ENCODE results near the gene SORBS1.

Gene SORBS1

GRCh38 chr10:95296764-95297163, 264.4 kb downstream of the SORBS1 start (continued):
- TF ChIP-seq, protein P1, sequence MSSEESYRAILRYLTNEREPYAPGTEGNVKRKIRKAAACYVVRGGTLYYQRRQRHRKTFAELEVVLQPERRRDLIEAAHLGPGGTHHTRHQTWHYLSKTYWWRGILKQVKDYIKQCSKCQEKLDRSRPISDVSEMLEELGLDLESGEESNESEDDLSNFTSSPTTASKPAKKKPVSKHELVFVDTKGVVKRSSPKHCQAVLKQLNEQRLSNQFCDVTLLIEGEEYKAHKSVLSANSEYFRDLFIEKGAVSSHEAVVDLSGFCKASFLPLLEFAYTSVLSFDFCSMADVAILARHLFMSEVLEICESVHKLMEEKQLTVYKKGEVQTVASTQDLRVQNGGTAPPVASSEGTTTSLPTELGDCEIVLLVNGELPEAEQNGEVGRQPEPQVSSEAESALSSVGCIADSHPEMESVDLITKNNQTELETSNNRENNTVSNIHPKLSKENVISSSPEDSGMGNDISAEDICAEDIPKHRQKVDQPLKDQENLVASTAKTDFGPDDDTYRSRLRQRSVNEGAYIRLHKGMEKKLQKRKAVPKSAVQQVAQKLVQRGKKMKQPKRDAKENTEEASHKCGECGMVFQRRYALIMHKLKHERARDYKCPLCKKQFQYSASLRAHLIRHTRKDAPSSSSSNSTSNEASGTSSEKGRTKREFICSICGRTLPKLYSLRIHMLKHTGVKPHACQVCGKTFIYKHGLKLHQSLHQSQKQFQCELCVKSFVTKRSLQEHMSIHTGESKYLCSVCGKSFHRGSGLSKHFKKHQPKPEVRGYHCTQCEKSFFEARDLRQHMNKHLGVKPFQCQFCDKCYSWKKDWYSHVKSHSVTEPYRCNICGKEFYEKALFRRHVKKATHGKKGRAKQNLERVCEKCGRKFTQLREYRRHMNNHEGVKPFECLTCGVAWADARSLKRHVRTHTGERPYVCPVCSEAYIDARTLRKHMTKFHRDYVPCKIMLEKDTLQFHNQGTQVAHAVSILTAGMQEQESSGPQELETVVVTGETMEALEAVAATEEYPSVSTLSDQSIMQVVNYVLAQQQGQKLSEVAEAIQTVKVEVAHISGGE (tag by site-specific recombination; conservative IDR thresholded peaks at IDR 0.05; ENCODE audit: low read depth) = no peak
- TF ChIP-seq SCRT1 (tag by site-specific recombination; IDR thresholded peaks at IDR 0.05; ENCODE audit: borderline replicate concordance) = peak; percentile 58; the same call in 1 of the 2 replicates
- no peak for TF ChIP-seq ZNF350 (tag by site-specific recombination; IDR thresholded peaks at IDR 0.05)
- no peak for TF ChIP-seq PRDM4 (tag by site-specific recombination; IDR thresholded peaks at IDR 0.05)
- TF ChIP-seq ZNF747 (tag by site-specific recombination; IDR thresholded peaks at IDR 0.05) = no peak

DNA sequence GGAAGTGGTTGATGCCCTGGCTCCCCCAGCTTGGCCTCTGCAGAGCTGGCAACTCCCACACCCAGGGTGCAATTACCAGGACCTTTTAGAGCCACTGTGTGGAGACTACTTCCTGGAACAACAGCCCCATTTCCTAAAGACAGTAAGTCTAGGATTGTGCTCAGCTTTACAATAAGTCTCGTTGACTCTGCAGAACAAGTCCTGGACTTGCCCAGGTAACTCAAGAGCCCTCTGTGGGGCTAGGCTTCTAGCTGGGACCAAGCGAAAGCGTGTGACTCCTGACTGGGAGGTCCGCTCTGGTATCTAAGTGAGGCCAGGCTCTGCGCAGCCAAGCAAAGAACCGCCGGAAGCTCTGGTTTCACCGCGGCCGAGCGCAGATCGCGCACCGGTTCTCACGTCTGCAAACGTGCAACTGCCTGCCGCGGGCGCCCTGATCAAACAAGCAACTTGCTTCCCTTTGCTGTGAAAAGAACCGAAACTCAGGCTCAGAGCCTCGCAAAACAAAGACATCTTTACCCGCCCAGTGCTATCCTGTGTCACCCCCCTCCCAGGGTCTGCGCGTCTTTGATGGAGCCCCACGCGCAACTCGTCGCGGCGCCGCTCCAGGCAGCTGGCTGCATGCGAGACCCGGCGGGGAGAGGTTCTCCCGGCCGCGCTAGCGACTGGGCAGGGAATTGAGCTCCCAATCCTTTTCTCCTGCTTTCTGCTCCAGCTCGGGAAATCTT, 266.0 kb downstream of the SORBS1 start:
- TF ChIP-seq ZSCAN4 (tag by site-specific recombination; IDR thresholded peaks at IDR 0.05) = no peak
- TF ChIP-seq, protein P2, sequence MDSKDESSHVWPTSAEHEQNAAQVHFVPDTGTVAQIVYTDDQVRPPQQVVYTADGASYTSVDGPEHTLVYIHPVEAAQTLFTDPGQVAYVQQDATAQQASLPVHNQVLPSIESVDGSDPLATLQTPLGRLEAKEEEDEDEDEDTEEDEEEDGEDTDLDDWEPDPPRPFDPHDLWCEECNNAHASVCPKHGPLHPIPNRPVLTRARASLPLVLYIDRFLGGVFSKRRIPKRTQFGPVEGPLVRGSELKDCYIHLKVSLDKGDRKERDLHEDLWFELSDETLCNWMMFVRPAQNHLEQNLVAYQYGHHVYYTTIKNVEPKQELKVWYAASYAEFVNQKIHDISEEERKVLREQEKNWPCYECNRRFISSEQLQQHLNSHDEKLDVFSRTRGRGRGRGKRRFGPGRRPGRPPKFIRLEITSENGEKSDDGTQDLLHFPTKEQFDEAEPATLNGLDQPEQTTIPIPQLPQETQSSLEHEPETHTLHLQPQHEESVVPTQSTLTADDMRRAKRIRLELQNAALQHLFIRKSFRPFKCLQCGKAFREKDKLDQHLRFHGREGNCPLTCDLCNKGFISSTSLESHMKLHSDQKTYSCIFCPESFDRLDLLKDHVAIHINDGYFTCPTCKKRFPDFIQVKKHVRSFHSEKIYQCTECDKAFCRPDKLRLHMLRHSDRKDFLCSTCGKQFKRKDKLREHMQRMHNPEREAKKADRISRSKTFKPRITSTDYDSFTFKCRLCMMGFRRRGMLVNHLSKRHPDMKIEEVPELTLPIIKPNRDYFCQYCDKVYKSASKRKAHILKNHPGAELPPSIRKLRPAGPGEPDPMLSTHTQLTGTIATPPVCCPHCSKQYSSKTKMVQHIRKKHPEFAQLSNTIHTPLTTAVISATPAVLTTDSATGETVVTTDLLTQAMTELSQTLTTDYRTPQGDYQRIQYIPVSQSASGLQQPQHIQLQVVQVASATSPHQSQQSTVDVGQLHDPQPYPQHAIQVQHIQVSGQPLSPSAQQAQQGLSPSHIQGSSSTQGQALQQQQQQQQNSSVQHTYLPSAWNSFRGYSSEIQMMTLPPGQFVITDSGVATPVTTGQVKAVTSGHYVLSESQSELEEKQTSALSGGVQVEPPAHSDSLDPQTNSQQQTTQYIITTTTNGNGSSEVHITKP (tag by site-specific recombination; IDR thresholded peaks at IDR 0.05) = no peak
- 0 out of 2 replicates have a peak, but pooled peaks have one; percentile 29 for TF ChIP-seq OSR2 (tag by site-specific recombination; IDR thresholded peaks at IDR 0.05)
- no peak overlapping the region for H3K4me3 ChIP-seq (ENCODE audit: low read depth, low read length)
- POLR2A ChIA-PET = interaction anchor here (1.2 kb wide), 1 partner anchor 34 kb away, joined by 3 read pairs; no protein-coding TSS in a partner anchor
- H3K9me3 ChIP-seq (ENCODE audit: control insufficient read depth, insufficient read depth, low read depth, low read length) = no peaks in the 10 kb centered on the region
- no peaks in the 10 kb centered on the region for H3K36me3 ChIP-seq (ENCODE audit: control insufficient read depth in 2 of 2, insufficient read depth in 1 of 2, low read length in 2 of 2)
- H3K27ac ChIP-seq (ENCODE audit: extremely low read depth, low read depth, low read length) = peak overlapping the region; percentile 2; the same call in 1 of the 2 replicates
- CTCF ChIA-PET = interaction anchor here (0.5 to 2.2 kb wide), 2 partner anchors 49 to 52 kb away, joined by 3 to 10 read pairs; no protein-coding TSS in a partner anchor
- peaks cover 3% of the 10 kb centered on the region for H3K4me1 ChIP-seq (ENCODE audit: control insufficient read depth, insufficient read depth, low read length)

- H3K4me3 ChIP-seq (ENCODE audit: low read depth, low read length) = no peak overlapping the region
- ChIA-PET POLR2A (no interaction called here), CTCF (interaction anchor here (0.6 to 2.2 kb wide), 7 partner anchors 10 to 71 kb away, joined by 3 to 10 read pairs (median 5); no protein-coding TSS in a partner anchor)
- no peak overlapping the region for H3K27ac ChIP-seq (ENCODE audit: extremely low read depth, low read depth, low read length)
- peaks cover 11% of the 10 kb centered on the region for H3K4me1 ChIP-seq (ENCODE audit: control insufficient read depth, insufficient read depth, low read length)
- no peaks in the 10 kb centered on the region for H3K9me3 ChIP-seq (ENCODE audit: control insufficient read depth, insufficient read depth, low read depth, low read length)
- H3K36me3 ChIP-seq (ENCODE audit: control insufficient read depth in 2 of 2, insufficient read depth in 1 of 2, low read length in 2 of 2) = no peaks in the 10 kb centered on the region
- TF ChIP-seq KLF10 (tag by site-specific recombination; IDR thresholded peaks at IDR 0.05) = no peak
- TF ChIP-seq ZNF175 (tag by site-specific recombination; IDR thresholded peaks at IDR 0.05) = no peak
- TF ChIP-seq, protein P3, sequence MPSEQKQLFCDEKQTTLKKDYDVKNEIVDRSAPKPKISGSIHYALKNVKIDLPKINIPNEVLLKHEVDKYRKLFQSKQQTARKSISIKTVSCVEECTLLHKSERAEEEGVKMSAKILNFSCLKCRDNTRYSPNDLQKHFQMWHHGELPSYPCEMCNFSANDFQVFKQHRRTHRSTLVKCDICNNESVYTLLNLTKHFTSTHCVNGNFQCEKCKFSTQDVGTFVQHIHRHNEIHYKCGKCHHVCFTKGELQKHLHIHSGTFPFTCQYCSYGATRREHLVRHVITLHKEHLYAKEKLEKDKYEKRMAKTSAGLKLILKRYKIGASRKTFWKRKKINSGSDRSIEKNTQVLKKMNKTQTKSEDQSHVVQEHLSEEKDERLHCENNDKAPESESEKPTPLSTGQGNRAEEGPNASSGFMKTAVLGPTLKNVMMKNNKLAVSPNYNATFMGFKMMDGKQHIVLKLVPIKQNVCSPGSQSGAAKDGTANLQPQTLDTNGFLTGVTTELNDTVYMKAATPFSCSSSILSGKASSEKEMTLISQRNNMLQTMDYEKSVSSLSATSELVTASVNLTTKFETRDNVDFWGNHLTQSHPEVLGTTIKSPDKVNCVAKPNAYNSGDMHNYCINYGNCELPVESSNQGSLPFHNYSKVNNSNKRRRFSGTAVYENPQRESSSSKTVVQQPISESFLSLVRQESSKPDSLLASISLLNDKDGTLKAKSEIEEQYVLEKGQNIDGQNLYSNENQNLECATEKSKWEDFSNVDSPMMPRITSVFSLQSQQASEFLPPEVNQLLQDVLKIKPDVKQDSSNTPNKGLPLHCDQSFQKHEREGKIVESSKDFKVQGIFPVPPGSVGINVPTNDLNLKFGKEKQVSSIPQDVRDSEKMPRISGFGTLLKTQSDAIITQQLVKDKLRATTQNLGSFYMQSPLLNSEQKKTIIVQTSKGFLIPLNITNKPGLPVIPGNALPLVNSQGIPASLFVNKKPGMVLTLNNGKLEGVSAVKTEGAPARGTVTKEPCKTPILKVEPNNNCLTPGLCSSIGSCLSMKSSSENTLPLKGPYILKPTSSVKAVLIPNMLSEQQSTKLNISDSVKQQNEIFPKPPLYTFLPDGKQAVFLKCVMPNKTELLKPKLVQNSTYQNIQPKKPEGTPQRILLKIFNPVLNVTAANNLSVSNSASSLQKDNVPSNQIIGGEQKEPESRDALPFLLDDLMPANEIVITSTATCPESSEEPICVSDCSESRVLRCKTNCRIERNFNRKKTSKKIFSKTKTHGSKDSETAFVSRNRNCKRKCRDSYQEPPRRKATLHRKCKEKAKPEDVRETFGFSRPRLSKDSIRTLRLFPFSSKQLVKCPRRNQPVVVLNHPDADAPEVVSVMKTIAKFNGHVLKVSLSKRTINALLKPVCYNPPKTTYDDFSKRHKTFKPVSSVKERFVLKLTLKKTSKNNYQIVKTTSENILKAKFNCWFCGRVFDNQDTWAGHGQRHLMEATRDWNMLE (tag by site-specific recombination; conservative IDR thresholded peaks at IDR 0.05; ENCODE audit: low read depth) = no peak
- TF ChIP-seq MYNN (tag by site-specific recombination; IDR thresholded peaks at IDR 0.05; ENCODE audit: borderline replicate concordance) = no peak
- no peak for TF ChIP-seq ZNF184 (tag by site-specific recombination; IDR thresholded peaks at IDR 0.05)
- TF ChIP-seq ZNF792 (tag by site-specific recombination; IDR thresholded peaks at IDR 0.05) = no peak
Observed at GRCh38 chr10:95293631-95294030, 267.5 kb downstream of the SORBS1 start.

All from HEK293 (cell line).